B cell (primary cell): ENCODE data around the gene ERICH6. TPM values are rescaled to one million over a fixed set of nuclear protein-coding genes. Genes with fewer than 3 reads are reported as not detected.

Experiments
- ATAC-seq: fragments of 200-7000 bp; cut with Tn5 transposase; one replicate; pipeline ENCODE4 v1.10.0; 2021; ENCODE audit warnings: low read depth, mild to moderate bottlenecking, moderate number of reproducible peaks, moderate library complexity
- CTCF ChIA-PET: fragments of 350-600 bp; sonication (Branson Sonifier 250); formaldehyde crosslinking; loops from one replicate; lab custom pipeline; 2021; ENCODE audit warnings: antibody characterized with exemption, inconsistent platforms; lab: Charles Lee
- POLR2A ChIA-PET: fragments of 350-600 bp; sonication (Branson Sonifier 250); formaldehyde crosslinking; loops from one replicate; lab custom pipeline; 2021; ENCODE audit warnings: antibody characterized with exemption; lab: Charles Lee
- DNase-seq: peaks from one replicate; pipeline ENCODE4 v3.0.0; 2013
- H2AFZ ChIP-seq: 2 replicates; pipeline ENCODE4 v1.6.1; 2012; ENCODE audit warnings: mild to moderate bottlenecking, low read depth, low read length; ENCODE audit not compliant: insufficient read depth, poor library complexity, severe bottlenecking
- H3K27ac ChIP-seq, 2 donors: 1 replicate in 1 of 2; 2 replicates in 1 of 2; pipeline ENCODE4 v1.5.1; 2012 to 2013; ENCODE audit warnings: low read length in 2 of 2, mild to moderate bottlenecking in 2 of 2, moderate library complexity in 1 of 2
- H3K27me3 ChIP-seq, 4 experiments: fragments of 200-600 bp in 1 of 4; sonication (generic) in 1 of 4; replicated peaks in 1 of 4; 1 replicate in 2 of 4; 2 replicates in 2 of 4; pipeline versions ENCODE4 v1.6.1 to v1.7.0; 2013 to 2016; ENCODE audit warnings: low read length in 3 of 4, mild to moderate bottlenecking in 2 of 4, mixed read lengths in 1 of 4, moderate library complexity in 1 of 4; ENCODE audit not compliant: insufficient read depth in 4 of 4, control insufficient read depth in 3 of 4; ENCODE audit errors: control extremely low read depth in 1 of 4
- H3K36me3 ChIP-seq, 2 experiments: replicated peaks in 1 of 2; 1 replicate in 1 of 2; 2 replicates in 1 of 2; pipeline versions ENCODE4 v1.6.1 to v1.7.1; 2013; ENCODE audit warnings: low read length in 1 of 2; ENCODE audit not compliant: insufficient read depth in 2 of 2, control insufficient read depth in 1 of 2; ENCODE audit errors: control extremely low read depth in 1 of 2, extremely low read depth in 1 of 2
- H3K4me1 ChIP-seq, 2 donors: fragments of 200-600 bp in 1 of 2; sonication (generic) in 1 of 2; 1 replicate in 1 of 2; 2 replicates in 1 of 2; pipeline versions ENCODE4 v1.5.1 to v1.6.1; 2013 to 2017; ENCODE audit warnings: low read length in 2 of 2; ENCODE audit not compliant: control insufficient read depth in 2 of 2, insufficient read depth in 2 of 2
- H3K4me2 ChIP-seq: replicated peaks from 2 replicates; pipeline ENCODE3; 2012; ENCODE audit warnings: mild to moderate bottlenecking, low read depth, low read length; ENCODE audit not compliant: poor library complexity, severe bottlenecking
- H3K4me3 ChIP-seq, 5 experiments: fragments of 200-600 bp in 1 of 5; sonication (generic) in 1 of 5; 1 replicate in 3 of 5; 2 replicates in 2 of 5; pipeline versions ENCODE4 v1.5.1 to v1.7.0; 2011 to 2016; ENCODE audit warnings: low read length in 4 of 5, mild to moderate bottlenecking in 4 of 5, low read depth in 2 of 5, control low read depth in 1 of 5, moderate library complexity in 1 of 5; ENCODE audit not compliant: insufficient read depth in 1 of 5; ENCODE audit errors: control extremely low read depth in 1 of 5, extremely low read depth in 1 of 5
- H3K79me2 ChIP-seq: fragments of 200-600 bp; sonication (generic); one replicate; pipeline ENCODE4 v1.6.0; 2016; ENCODE audit warnings: low read length; ENCODE audit not compliant: control insufficient read depth, insufficient read depth
- H3K9ac ChIP-seq: fragments of 200-600 bp; sonication (generic); 2 replicates; pipeline ENCODE4 v1.6.1; 2017; ENCODE audit warnings: mild to moderate bottlenecking, low read length, moderate library complexity
- H3K9me3 ChIP-seq, 3 donors: one replicate each; pipeline versions ENCODE4 v1.6.1 to v1.7.1; 2013; ENCODE audit warnings: low read length in 2 of 3; ENCODE audit not compliant: control insufficient read depth in 2 of 3, insufficient read depth in 1 of 3; ENCODE audit errors: control extremely low read depth in 1 of 3
- H4K20me1 ChIP-seq: 2 replicates; pipeline ENCODE4 v1.6.0; 2012; ENCODE audit warnings: mild to moderate bottlenecking, low read length; ENCODE audit not compliant: insufficient read depth, control insufficient read depth, poor library complexity, severe bottlenecking
- H3K27ac Mint-ChIP-seq: one replicate; pipeline ENCODE4 v1.8.0; 2021; ENCODE audit warnings: mixed read lengths
- H3K27me3 Mint-ChIP-seq: one replicate; pipeline ENCODE4 v1.8.0; 2021; ENCODE audit warnings: mixed read lengths
- H3K4me1 Mint-ChIP-seq: one replicate; pipeline ENCODE4 v1.8.0; 2021; ENCODE audit warnings: mixed read lengths
- H3K4me3 Mint-ChIP-seq: one replicate; pipeline ENCODE4 v1.8.0; 2021; ENCODE audit warnings: mixed read lengths
- H3K9me3 Mint-ChIP-seq: one replicate; pipeline ENCODE4 v1.8.0; 2022; ENCODE audit warnings: mixed read lengths; ENCODE audit not compliant: insufficient read depth
- CTCF ChIP-seq: fragments of 200-600 bp; IDR thresholded peaks from one replicate; pipeline ENCODE4 v1.8.0; 2022; ENCODE audit warnings: antibody characterized with exemption, mild to moderate bottlenecking
- EZH2 ChIP-seq: IDR thresholded peaks from 2 replicates; pipeline ENCODE4 v1.6.1; 2012; ENCODE audit warnings: borderline replicate concordance, low read depth, mild to moderate bottlenecking, moderate library complexity, low read length; ENCODE audit not compliant: insufficient read depth, poor library complexity, severe bottlenecking
- WGBS: methylation state at CpG from one replicate; pipeline ENCODE4 v1.1.5; 2013; ENCODE audit warnings: missing lambda C conversion rate; ENCODE audit not compliant: insufficient coverage; 5-methylcytosine and 5-hydroxymethylcytosine counted together
- intact Hi-C: fragments of 100-400 bp; cut with micrococcal nuclease; formaldehyde crosslinking; loops from one replicate; pipeline ENCODE4 v1.10.0; 2022
- polyA plus RNA-seq: library from polyadenylated mRNA; depleted of rRNA; stranded (reverse); fragments of >200 nt; gene quantifications from 2 replicates; pipeline ENCODE4 v1.2.3, GENCODE V29; 2012
- total RNA-seq, 2 donors: library from RNA; stranded (reverse); fragments of 120-200 nt in 1 of 2; gene quantifications; 1 replicate in 1 of 2; 2 replicates in 1 of 2; pipeline versions ENCODE4 v1.2.3 to v1.2.4, GENCODE V29; 2013 to 2022

ERICH6 gene
- total and polyA plus RNA-seq, 2 donors (not counting 1 experiment from before 2014, with no cell fraction given): 0.44 TPM; not detected in 1

- ChIA-PET POLR2A (no interaction called here), CTCF (no interaction called here)
- Histone ChIP-seq H3K27ac (no peak overlapping the region), H3K4me2 (no peak overlapping the region), H3K9ac (no peak overlapping the region), H3K27me3 (no peaks in the 10 kb centered on the region), H3K4me3 (no peak overlapping the region), H3K36me3 (no peaks in the 10 kb centered on the region), H3K79me2 (no peaks in the 10 kb centered on the region), H2AFZ (no peak overlapping the region), H3K9me3 (no peaks in the 10 kb centered on the region), H3K4me1 (peaks cover 0 to 9% of the 10 kb centered on the region in 2 donors), H4K20me1 (no peaks in the 10 kb centered on the region)
- Mint-ChIP-seq H3K4me1 (peaks cover 12% of the 10 kb centered on the region), H3K9me3 (no peaks in the 10 kb centered on the region), H3K27ac (no peak overlapping the region), H3K27me3 (no peaks in the 10 kb centered on the region), H3K4me3 (no peak overlapping the region)
- TF ChIP-seq EZH2: no peak
- no peak for TF ChIP-seq CTCF
- ATAC-seq (no peak), DNase-seq (no peak)
- no CpG with 5 or more reads among the region's 2 CpGs for WGBS
- intact Hi-C loops: no loop called here
These were observed 4.6 kb downstream of the ERICH6 start for GRCh38 chr3:150699068-150699639.

- Mint-ChIP-seq H3K27me3 (no peaks in the 10 kb centered on the region), H3K27ac (no peak overlapping the region), H3K4me1 (peaks cover 2% of the 10 kb centered on the region), H3K4me3 (no peak overlapping the region), H3K9me3 (no peaks in the 10 kb centered on the region)
- no peaks in the 10 kb centered on the region for H3K79me2 ChIP-seq
- H4K20me1 ChIP-seq: no peaks in the 10 kb centered on the region
- TF ChIP-seq EZH2 (no peak), CTCF (no peak)
- H3K9ac ChIP-seq: no peak overlapping the region
- no peak overlapping the region for H3K4me3 ChIP-seq
- H3K4me1 ChIP-seq: peaks cover 0 to 2% of the 10 kb centered on the region in 2 donors
- H3K9me3 ChIP-seq: peaks cover 0 to 4% (median 3%) of the 10 kb centered on the region in 3 donors
- ATAC-seq (no peak), DNase-seq (no peak)
- POLR2A ChIA-PET: no interaction called here
- intact Hi-C loops: no loop called here
- no peak overlapping the region for H3K4me2 ChIP-seq
- H3K36me3 ChIP-seq: no peaks in the 10 kb centered on the region
- no peak overlapping the region for H2AFZ ChIP-seq
- no peak overlapping the region for H3K27ac ChIP-seq
- H3K27me3 ChIP-seq: no peaks in the 10 kb centered on the region
- CTCF ChIA-PET: no interaction called here
These were observed 6.1 kb downstream of the ERICH6 start for GRCh38 chr3:150697646-150698045.
